AG09319 (cell line): ENCODE data around the gene SPATA3.

Experiments used
- DNase-seq: peaks from one replicate; pipeline ENCODE4 v3.0.0-alpha.2; 2010; ENCODE audit warnings: low read depth; ENCODE audit errors: extremely low read depth
- TF ChIP-seq, protein P1 (sequence below): IDR thresholded peaks from 2 replicates; pipeline ENCODE4 v1.5.1; 2011; ENCODE audit warnings: low read depth, mild to moderate bottlenecking, inconsistent platforms, low read length, moderate library complexity

SPATA3 gene

DNA sequence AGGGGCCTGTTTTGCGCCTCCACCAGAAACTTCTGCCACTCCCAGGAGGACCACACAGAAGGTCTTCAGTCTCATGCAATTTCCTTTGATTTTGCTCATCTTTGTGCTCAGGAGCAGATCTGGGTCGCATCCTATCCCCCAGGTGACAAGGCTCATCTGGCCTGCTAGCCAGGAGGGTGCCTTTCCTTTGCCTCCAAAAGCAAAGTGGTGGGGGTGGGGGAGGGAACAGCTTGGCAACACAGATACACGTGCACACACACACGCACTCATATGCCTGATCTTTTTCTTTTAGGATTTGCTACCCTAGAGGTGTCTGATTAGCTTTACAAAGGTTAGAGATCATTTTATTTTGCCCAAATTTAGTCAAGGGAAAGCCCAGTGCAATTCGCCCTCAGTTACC, 13.8 kb upstream of the SPATA3 start:
- TF ChIP-seq, protein P1, sequence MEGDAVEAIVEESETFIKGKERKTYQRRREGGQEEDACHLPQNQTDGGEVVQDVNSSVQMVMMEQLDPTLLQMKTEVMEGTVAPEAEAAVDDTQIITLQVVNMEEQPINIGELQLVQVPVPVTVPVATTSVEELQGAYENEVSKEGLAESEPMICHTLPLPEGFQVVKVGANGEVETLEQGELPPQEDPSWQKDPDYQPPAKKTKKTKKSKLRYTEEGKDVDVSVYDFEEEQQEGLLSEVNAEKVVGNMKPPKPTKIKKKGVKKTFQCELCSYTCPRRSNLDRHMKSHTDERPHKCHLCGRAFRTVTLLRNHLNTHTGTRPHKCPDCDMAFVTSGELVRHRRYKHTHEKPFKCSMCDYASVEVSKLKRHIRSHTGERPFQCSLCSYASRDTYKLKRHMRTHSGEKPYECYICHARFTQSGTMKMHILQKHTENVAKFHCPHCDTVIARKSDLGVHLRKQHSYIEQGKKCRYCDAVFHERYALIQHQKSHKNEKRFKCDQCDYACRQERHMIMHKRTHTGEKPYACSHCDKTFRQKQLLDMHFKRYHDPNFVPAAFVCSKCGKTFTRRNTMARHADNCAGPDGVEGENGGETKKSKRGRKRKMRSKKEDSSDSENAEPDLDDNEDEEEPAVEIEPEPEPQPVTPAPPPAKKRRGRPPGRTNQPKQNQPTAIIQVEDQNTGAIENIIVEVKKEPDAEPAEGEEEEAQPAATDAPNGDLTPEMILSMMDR = no peak

DNA sequence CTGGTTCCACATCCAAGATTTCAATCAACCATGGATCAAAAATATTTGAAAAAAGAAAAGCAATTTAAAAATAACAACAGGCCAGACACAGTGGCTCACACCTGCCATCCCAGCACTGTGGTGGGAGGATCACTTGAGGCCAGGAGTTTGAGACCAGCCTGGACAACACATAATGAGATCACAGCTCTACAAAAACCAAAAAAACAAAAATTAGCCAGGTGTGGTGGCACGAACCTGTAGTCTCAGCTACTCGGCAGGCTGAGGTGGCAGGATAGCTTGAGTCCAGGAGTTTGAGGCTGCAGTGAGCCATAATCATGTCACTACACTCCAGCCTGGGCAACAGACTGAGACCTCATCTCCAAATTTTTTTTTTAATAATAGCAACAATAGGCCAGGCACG, 13.4 kb upstream of the SPATA3 start:
- no peak for DNase-seq
- TF ChIP-seq, protein P1 = no peak

More for the DNA sequence above, 13.8 kb upstream of the SPATA3 start:
- no peak for DNase-seq

DNA sequence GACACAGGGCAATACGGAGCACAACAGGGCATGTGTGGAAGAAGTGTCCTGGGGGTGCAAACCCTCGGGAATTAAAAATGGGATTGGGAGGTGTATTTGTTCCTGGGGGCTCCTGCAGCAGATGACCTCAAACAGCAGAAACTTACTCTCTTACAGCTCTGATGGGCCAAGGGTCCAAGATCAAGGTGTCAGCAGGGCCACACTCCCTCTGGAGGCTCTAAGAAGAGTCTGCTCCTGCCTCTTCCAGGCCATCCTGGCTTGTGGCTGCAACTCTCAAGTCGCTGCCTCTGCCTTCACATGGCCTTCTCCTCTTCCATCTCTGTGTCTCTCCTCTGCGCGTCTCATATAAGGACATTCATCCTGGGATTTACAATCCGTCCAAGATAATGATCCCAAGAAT, 12.4 kb upstream of the SPATA3 start:
- no peak for DNase-seq

GRCh38 chr2:230984393-230985220, 11.3 kb upstream of the SPATA3 start:
- no peak for DNase-seq

More for the DNA sequence above, 12.4 kb upstream of the SPATA3 start:
- TF ChIP-seq, protein P1 = no peak

GRCh38 chr2:230985519-230986231, 10.2 kb upstream of the SPATA3 start:
- DNase-seq = no peak
- TF ChIP-seq, protein P1 = no peak

More at GRCh38 chr2:230984393-230985220, 11.3 kb upstream of the SPATA3 start:
- TF ChIP-seq, protein P1 = no peak

- DNase-seq = no peak
- TF ChIP-seq, protein P1 = no peak
Measured at GRCh38 chr2:230986520-230987136, 9.3 kb upstream of the SPATA3 start.
